ENCODE measurements around the gene FAM50B.

FAM50B gene

DNA sequence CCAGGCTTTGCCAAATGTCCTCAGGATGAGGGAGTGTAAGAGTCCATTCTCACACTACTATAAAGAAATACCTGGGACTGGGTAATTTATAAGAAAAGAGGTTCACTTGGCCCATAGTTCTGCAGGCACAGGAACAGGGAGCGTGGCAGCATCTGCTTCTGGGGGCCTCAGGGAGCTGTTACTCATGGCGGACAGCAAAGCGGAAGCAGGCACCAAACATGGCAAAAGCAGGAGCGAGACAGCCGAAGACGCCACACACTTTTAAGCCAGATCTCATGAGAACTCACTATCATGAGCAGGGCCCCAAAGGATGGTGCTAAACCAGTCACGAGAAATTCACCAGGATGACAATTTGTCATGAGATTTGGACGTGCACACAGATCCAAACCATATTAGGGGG, 22.8 kb downstream of the FAM50B start:
- Histone ChIP-seq H4K20me1 (ENCODE audit: low read depth, low read length) (no peaks in the 10 kb centered on the region), H3F3A (ENCODE audit: insufficient read depth) (no peaks in the 10 kb centered on the region), H3K9me2 (replicated peaks; ENCODE audit: insufficient read depth, low read length) (no peaks in the 10 kb centered on the region), H2AFZ (ENCODE audit: low read depth, low read length, severe bottlenecking) (no peak overlapping the region), H3K79me2 (ENCODE audit: insufficient read depth, low read length) (no peaks in the 10 kb centered on the region), H3K9ac (ENCODE audit: low read length) (no peak overlapping the region), H3K27ac (ENCODE audit: low read depth, low read length) (no peak overlapping the region), H3K4me2 (ENCODE audit: low read depth, low read length, poor library complexity, severe bottlenecking) (no peak overlapping the region), H3K9me3 (ENCODE audit: insufficient read depth, low read length) (no peaks in the 10 kb centered on the region), H3K27me3 (ENCODE audit: low read length) (no peaks in the 10 kb centered on the region), H3K4me3 (ENCODE audit: insufficient read depth, low read length, poor library complexity, severe bottlenecking) (no peak overlapping the region), H3K36me3 (ENCODE audit: low read length) (no peaks in the 10 kb centered on the region)
- no peak for TF ChIP-seq CTCF (IDR thresholded peaks at IDR 0.05; ENCODE audit: insufficient read depth, low read length, poor library complexity, severe bottlenecking)
- no peak for TF ChIP-seq EZH2phosphoT487 (conservative IDR thresholded peaks at IDR 0.05; ENCODE audit: low read length)

DNA sequence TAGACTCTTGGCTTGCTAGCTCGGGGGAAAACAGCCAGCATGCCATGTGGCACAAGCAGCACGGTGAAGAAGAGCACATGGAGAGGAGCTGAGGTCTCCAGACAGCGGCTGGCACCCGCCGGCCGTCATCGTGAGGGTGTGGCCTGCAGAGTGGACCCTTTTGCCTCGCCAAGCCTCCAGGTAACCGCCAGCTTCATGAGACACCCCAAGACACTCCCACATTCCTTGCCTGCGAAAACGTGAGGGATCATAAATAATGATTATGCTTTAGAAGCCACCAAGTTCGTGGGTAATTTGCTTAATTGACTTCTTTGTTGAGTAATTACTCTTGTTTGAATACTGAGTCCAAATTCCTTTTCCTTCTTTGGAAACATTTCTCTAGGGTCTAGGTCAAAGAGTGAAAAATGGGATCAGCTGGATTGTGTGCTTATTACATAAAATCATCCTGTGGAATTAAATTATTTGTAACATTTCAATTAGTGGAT, 23.2 kb downstream of the FAM50B start:
- H3K9ac ChIP-seq (ENCODE audit: low read length): no peak overlapping the region
- no peaks in the 10 kb centered on the region for H3K79me2 ChIP-seq (ENCODE audit: insufficient read depth, low read length)
- no peaks in the 10 kb centered on the region for H3K9me2 ChIP-seq (replicated peaks; ENCODE audit: insufficient read depth, low read length)
- H3K4me2 ChIP-seq (ENCODE audit: low read depth, low read length, poor library complexity, severe bottlenecking): no peak overlapping the region
- H3K36me3 ChIP-seq (ENCODE audit: low read length): no peaks in the 10 kb centered on the region
- TF ChIP-seq EZH2phosphoT487 (conservative IDR thresholded peaks at IDR 0.05; ENCODE audit: low read length) (no peak), CTCF (IDR thresholded peaks at IDR 0.05; ENCODE audit: insufficient read depth, low read length, poor library complexity, severe bottlenecking) (no peak)
- H2AFZ ChIP-seq (ENCODE audit: low read depth, low read length, severe bottlenecking): no peak overlapping the region
- no peak overlapping the region for H3K27ac ChIP-seq (ENCODE audit: low read depth, low read length)
- no peak overlapping the region for H3K4me3 ChIP-seq (ENCODE audit: insufficient read depth, low read length, poor library complexity, severe bottlenecking)
- H3K9me3 ChIP-seq (ENCODE audit: insufficient read depth, low read length): no peaks in the 10 kb centered on the region
- H3F3A ChIP-seq (ENCODE audit: insufficient read depth): no peaks in the 10 kb centered on the region
- no peaks in the 10 kb centered on the region for H4K20me1 ChIP-seq (ENCODE audit: low read depth, low read length)
- H3K27me3 ChIP-seq (ENCODE audit: low read length): no peaks in the 10 kb centered on the region

- TF ChIP-seq EZH2phosphoT487 (conservative IDR thresholded peaks at IDR 0.05; ENCODE audit: low read length) (no peak), CTCF (IDR thresholded peaks at IDR 0.05; ENCODE audit: insufficient read depth, low read length, poor library complexity, severe bottlenecking) (no peak)
- Histone ChIP-seq H3K9me2 (replicated peaks; ENCODE audit: insufficient read depth, low read length) (no peaks in the 10 kb centered on the region), H3F3A (ENCODE audit: insufficient read depth) (no peaks in the 10 kb centered on the region), H3K4me2 (ENCODE audit: low read depth, low read length, poor library complexity, severe bottlenecking) (no peak overlapping the region), H3K36me3 (ENCODE audit: low read length) (no peaks in the 10 kb centered on the region), H3K79me2 (ENCODE audit: insufficient read depth, low read length) (no peaks in the 10 kb centered on the region), H3K4me3 (ENCODE audit: insufficient read depth, low read length, poor library complexity, severe bottlenecking) (no peak overlapping the region), H3K9ac (ENCODE audit: low read length) (no peak overlapping the region), H3K9me3 (ENCODE audit: insufficient read depth, low read length) (no peaks in the 10 kb centered on the region), H4K20me1 (ENCODE audit: low read depth, low read length) (no peaks in the 10 kb centered on the region), H3K27ac (ENCODE audit: low read depth, low read length) (no peak overlapping the region), H2AFZ (ENCODE audit: low read depth, low read length, severe bottlenecking) (no peak overlapping the region), H3K27me3 (ENCODE audit: low read length) (no peaks in the 10 kb centered on the region)
Measured at GRCh38 chr6:3873051-3873450, 23.9 kb downstream of the FAM50B start.

All from SU-DHL-6 (cell line).